OCI-LY3 (cell line): ENCODE measurements around the gene VSIG10L.
A peak's percentile ranks its signal among the peaks of the same experiment; 100 is the strongest.

Experiments used
- H2AFZ ChIP-seq: fragments of 200-600, 300-600 bp; shearing (Covaris generic); 2 replicates; pipeline ENCODE4 v1.6.0; 2014; ENCODE audit warnings: antibody characterized with exemption, low read depth, low read length
- H3K27ac ChIP-seq: fragments of 200-600, 300-600 bp; sonication (generic); 2 replicates; pipeline ENCODE4 v1.5.1; 2014; ENCODE audit warnings: mild to moderate bottlenecking, low read length, moderate library complexity, mixed read lengths
- H3K27me3 ChIP-seq: fragments of 200-600, 300-600 bp; sonication (generic); 2 replicates; pipeline ENCODE4 v1.6.1; 2014; ENCODE audit warnings: low read depth, low read length, mixed read lengths
- H3K36me3 ChIP-seq: fragments of 200-600, 300-600 bp; sonication (generic); replicated peaks from 2 replicates; pipeline ENCODE3; 2014; ENCODE audit warnings: low read depth, low read length, mixed read lengths
- H3K4me1 ChIP-seq: fragments of 300-600, 200-600 bp; sonication (generic); 2 replicates; pipeline ENCODE4 v1.6.1; 2014; ENCODE audit warnings: low read length, mixed read lengths
- H3K4me2 ChIP-seq: fragments of 200-600, 300-600 bp; sonication (generic); 2 replicates; pipeline ENCODE4 v1.6.1; 2014; ENCODE audit warnings: low read length, mixed read lengths
- H3K4me3 ChIP-seq: fragments of 300-600, 200-600 bp; sonication (generic); 2 replicates; pipeline ENCODE4 v1.5.1; 2014; ENCODE audit warnings: antibody characterized with exemption, mild to moderate bottlenecking, low read length, moderate library complexity
- H3K79me2 ChIP-seq: fragments of 300-600, 200-600 bp; shearing (Covaris generic); 2 replicates; pipeline ENCODE4 v1.6.1; 2014; ENCODE audit warnings: mild to moderate bottlenecking, low read length, mixed read lengths
- H3K9ac ChIP-seq: fragments of 300-600, 200-600 bp; shearing (Covaris generic); 2 replicates; pipeline ENCODE4 v1.6.0; 2014; ENCODE audit warnings: mild to moderate bottlenecking, low read length, moderate library complexity
- H3K9me3 ChIP-seq: fragments of 200-600, 300-600 bp; shearing (Covaris generic); 2 replicates; pipeline ENCODE4 v1.6.1; 2014; ENCODE audit warnings: low read length, mixed read lengths; ENCODE audit not compliant: insufficient read depth
- H4K20me1 ChIP-seq: fragments of 200-600, 300-600 bp; sonication (generic); 2 replicates; pipeline ENCODE4 v1.6.1; 2016; ENCODE audit warnings: low read length, mixed read lengths; ENCODE audit not compliant: insufficient read depth
- EZH2phosphoT487 ChIP-seq: fragments of 200-600 bp; shearing (Covaris generic); IDR thresholded peaks from 2 replicates; pipeline ENCODE4 v1.6.1; 2018; ENCODE audit warnings: antibody characterized with exemption, mixed run types, low read depth
- TF ChIP-seq, protein P1 (sequence below): fragments of 200-600, 300-600 bp; sonication (generic); IDR thresholded peaks from 2 replicates; pipeline ENCODE4 v1.5.1; 2014; ENCODE audit warnings: antibody characterized with exemption, low read length, low read depth

Gene VSIG10L

DNA sequence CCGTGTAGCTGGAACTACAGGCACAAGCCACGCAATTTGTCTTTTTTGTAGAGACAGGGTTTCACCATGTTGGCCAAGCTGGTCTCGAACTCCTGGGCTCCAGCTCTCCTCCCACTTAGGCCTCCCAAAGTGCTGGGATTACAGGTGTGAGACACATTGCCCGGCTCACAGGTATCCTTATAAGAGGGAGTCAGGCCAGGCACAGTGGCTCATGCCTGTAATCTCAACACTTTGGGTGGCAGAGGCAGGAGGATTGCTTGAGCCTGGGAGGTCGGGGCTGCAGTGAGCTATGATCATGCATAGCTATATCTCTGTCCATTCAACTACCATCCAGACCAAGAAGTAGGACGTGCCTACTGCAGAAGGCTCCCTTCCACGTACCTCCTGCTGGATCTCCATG, 40.7 kb downstream of the VSIG10L start:
- Histone ChIP-seq H3K27me3 (peaks cover 49% of the 10 kb centered on the region), H3K36me3 (no peaks in the 10 kb centered on the region), H3K4me3 (no peak overlapping the region), H3K9ac (no peak overlapping the region), H3K4me2 (no peak overlapping the region), H3K4me1 (no peaks in the 10 kb centered on the region), H3K9me3 (no peaks in the 10 kb centered on the region), H2AFZ (no peak overlapping the region), H3K79me2 (no peaks in the 10 kb centered on the region), H4K20me1 (no peaks in the 10 kb centered on the region), H3K27ac (no peak overlapping the region)
- TF ChIP-seq EZH2phosphoT487 = no peak
- TF ChIP-seq, protein P1, sequence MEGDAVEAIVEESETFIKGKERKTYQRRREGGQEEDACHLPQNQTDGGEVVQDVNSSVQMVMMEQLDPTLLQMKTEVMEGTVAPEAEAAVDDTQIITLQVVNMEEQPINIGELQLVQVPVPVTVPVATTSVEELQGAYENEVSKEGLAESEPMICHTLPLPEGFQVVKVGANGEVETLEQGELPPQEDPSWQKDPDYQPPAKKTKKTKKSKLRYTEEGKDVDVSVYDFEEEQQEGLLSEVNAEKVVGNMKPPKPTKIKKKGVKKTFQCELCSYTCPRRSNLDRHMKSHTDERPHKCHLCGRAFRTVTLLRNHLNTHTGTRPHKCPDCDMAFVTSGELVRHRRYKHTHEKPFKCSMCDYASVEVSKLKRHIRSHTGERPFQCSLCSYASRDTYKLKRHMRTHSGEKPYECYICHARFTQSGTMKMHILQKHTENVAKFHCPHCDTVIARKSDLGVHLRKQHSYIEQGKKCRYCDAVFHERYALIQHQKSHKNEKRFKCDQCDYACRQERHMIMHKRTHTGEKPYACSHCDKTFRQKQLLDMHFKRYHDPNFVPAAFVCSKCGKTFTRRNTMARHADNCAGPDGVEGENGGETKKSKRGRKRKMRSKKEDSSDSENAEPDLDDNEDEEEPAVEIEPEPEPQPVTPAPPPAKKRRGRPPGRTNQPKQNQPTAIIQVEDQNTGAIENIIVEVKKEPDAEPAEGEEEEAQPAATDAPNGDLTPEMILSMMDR = no peak

- H3K79me2 ChIP-seq = no peaks in the 10 kb centered on the region
- no peak overlapping the region for H2AFZ ChIP-seq
- no peak overlapping the region for H3K9ac ChIP-seq
- no peak overlapping the region for H3K27ac ChIP-seq
- TF ChIP-seq, protein P1 = no peak
- no peak for TF ChIP-seq EZH2phosphoT487
- no peaks in the 10 kb centered on the region for H3K4me1 ChIP-seq
- H3K36me3 ChIP-seq = no peaks in the 10 kb centered on the region
- H3K9me3 ChIP-seq = no peaks in the 10 kb centered on the region
- H3K27me3 ChIP-seq = peaks cover 31% of the 10 kb centered on the region
- H4K20me1 ChIP-seq = no peaks in the 10 kb centered on the region
- no peak overlapping the region for H3K4me3 ChIP-seq
- no peak overlapping the region for H3K4me2 ChIP-seq
Observed at GRCh38 chr19:51297406-51297805, 44.5 kb downstream of the VSIG10L start.

- Histone ChIP-seq H2AFZ (no peak overlapping the region), H3K27me3 (peaks cover 24% of the 10 kb centered on the region), H3K27ac (no peak overlapping the region), H3K9me3 (no peaks in the 10 kb centered on the region), H3K36me3 (no peaks in the 10 kb centered on the region), H3K9ac (no peak overlapping the region), H3K79me2 (no peaks in the 10 kb centered on the region), H4K20me1 (no peaks in the 10 kb centered on the region), H3K4me2 (no peak overlapping the region), H3K4me3 (no peak overlapping the region), H3K4me1 (no peaks in the 10 kb centered on the region)
- TF ChIP-seq, protein P1 = peak; percentile 41
- no peak for TF ChIP-seq EZH2phosphoT487
Observed at GRCh38 chr19:51296336-51297093, 45.4 kb downstream of the VSIG10L start.

DNA sequence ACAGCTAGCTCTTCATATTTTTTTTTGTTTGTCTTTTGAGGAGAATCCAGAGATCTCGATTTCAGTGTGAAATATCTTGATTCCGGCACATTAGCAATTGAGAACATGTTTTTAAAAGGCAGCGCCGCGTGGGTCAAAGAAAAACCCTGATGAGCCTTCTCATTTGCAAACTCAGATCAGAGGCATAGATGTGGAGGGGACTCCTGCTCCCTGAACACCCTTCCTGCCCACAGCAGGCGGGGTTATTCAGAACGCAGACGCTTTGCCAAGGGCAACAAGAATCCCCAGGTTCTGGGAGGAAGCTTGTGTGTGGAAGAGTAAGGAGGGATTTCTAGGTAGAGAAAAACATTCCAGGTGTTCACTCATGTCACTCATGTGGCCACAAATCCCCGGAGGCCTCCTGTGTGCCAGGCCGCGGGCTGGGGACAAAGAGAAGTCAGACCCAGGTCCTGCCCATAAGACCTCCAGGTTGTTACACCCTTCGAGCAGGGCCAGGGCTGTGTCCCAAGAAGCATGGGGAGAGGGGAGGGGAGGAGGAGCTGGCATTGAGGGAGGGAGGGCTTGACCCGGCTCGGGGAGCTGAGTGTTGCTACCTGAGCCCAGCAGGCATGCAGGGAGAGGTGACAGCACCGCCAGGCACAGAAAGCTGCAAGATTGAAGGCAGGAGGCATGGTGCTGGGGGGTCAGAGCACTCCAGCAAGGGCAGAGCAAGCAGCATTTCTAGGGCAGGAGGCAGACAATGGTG, 46.4 kb downstream of the VSIG10L start:
- no peak overlapping the region for H2AFZ ChIP-seq
- no peaks in the 10 kb centered on the region for H3K36me3 ChIP-seq
- no peak overlapping the region for H3K9ac ChIP-seq
- no peak overlapping the region for H3K27ac ChIP-seq
- no peak for TF ChIP-seq EZH2phosphoT487
- TF ChIP-seq, protein P1 = no peak
- H4K20me1 ChIP-seq = no peaks in the 10 kb centered on the region
- no peaks in the 10 kb centered on the region for H3K9me3 ChIP-seq
- H3K4me1 ChIP-seq = no peaks in the 10 kb centered on the region
- H3K79me2 ChIP-seq = no peaks in the 10 kb centered on the region
- H3K27me3 ChIP-seq = peaks cover 18% of the 10 kb centered on the region
- H3K4me2 ChIP-seq = no peak overlapping the region
- H3K4me3 ChIP-seq = no peak overlapping the region
